Measurements from ENCODE around the gene CFAP97D1. TPM values are rescaled to one million over a fixed set of nuclear protein-coding genes. Genes with fewer than 3 reads are reported as not detected.

CFAP97D1 gene
- total RNA-seq, 2 donors from 2014 or later: not detected

DNA sequence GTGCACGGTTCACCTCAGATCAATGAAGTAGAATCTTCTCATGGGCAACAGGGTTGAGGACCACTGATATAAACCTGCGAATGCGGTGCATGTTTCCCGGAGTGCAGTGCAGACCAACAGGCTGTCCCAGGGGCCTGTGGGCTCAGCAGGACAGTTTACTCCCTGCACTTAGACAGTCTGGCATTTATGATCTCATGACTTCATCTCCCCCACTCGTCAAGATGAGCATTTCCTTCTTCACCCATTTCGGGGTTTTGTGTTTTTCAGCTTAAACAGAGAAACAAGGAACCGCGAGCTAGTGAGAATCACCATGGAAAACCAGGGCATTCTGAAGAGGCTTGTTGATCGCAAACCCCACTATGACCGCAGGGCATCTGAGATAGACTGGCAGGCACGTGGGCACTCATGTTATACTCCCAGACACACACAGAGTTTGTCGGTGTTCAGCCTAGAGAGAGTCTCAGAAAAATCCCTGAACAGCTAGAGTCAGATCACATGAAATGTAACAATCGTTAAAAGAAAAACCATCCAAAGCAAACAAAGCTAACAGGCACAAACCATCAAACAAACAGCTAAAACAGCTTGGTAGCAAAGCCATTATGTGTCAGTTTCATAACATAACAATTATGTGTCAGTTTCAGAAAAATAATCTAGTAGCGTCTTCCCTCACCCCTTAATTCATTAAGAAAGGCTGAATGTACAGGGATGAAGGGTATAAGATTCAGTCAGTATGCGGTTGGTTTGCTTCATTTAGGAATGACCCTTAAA, 2.9 kb downstream of the CFAP97D1 start:
- no peak for DNase-seq
- Mint-ChIP-seq H3K27me3 (ENCODE audit: insufficient read depth) (peaks cover 23% of the 10 kb centered on the region), H3K9me3 (no peaks in the 10 kb centered on the region), H3K4me3 (no peak overlapping the region), H3K4me1 (peaks cover 10% of the 10 kb centered on the region), H3K36me3 (ENCODE audit: low read depth) (no peaks in the 10 kb centered on the region), H3K27ac (no peak overlapping the region)
- Histone ChIP-seq H3K9ac (ENCODE audit: extremely low read depth, low read length, poor library complexity, severe bottlenecking) (no peak overlapping the region), H3K4me1 (ENCODE audit: control insufficient read depth, insufficient read depth, low read length) (no peaks in the 10 kb centered on the region), H3K36me3 (ENCODE audit: control insufficient read depth, insufficient read depth, low read length) (no peaks in the 10 kb centered on the region), H3K27me3 (ENCODE audit: control insufficient read depth, insufficient read depth, low read length, poor library complexity, severe bottlenecking) (peaks cover 4% of the 10 kb centered on the region), H3K9me3 (ENCODE audit: control insufficient read depth, low read length) (no peaks in the 10 kb centered on the region), H3K27ac (ENCODE audit: low read depth, low read length) (no peak overlapping the region), H3K4me3 (ENCODE audit: low read length) (no peak overlapping the region)
- TF ChIP-seq, protein P1, sequence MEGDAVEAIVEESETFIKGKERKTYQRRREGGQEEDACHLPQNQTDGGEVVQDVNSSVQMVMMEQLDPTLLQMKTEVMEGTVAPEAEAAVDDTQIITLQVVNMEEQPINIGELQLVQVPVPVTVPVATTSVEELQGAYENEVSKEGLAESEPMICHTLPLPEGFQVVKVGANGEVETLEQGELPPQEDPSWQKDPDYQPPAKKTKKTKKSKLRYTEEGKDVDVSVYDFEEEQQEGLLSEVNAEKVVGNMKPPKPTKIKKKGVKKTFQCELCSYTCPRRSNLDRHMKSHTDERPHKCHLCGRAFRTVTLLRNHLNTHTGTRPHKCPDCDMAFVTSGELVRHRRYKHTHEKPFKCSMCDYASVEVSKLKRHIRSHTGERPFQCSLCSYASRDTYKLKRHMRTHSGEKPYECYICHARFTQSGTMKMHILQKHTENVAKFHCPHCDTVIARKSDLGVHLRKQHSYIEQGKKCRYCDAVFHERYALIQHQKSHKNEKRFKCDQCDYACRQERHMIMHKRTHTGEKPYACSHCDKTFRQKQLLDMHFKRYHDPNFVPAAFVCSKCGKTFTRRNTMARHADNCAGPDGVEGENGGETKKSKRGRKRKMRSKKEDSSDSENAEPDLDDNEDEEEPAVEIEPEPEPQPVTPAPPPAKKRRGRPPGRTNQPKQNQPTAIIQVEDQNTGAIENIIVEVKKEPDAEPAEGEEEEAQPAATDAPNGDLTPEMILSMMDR (conservative IDR thresholded peaks at IDR 0.05): no peak
- 87 to 92% methylated on average over 11 to 15 of the region's 15 CpGs for WGBS, 2 experiments (ENCODE audit: insufficient coverage in 1 of 2, insufficient read length in 1 of 2)

DNA sequence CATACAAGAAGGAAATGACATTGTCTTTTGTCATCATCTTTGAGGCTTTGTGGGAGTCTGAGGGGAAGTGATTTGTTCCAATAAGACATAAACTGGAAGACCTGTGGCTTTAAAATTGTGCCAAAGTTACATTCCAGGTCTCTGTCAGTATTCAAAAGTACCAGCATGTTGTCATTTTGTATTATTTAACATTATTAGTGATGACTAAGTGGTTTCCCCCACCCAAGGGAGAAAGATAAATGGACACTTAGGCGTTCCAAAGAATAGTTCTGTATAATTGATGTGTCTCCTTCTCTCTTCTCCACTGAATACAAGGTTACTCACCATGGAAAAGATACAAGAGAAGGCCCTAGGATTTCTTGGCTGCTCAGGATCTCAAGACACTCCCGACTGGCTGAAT, 3.8 kb downstream of the CFAP97D1 start:
- H3K9me3 Mint-ChIP-seq: no peaks in the 10 kb centered on the region
- H3K27me3 Mint-ChIP-seq (ENCODE audit: insufficient read depth): peaks cover 23% of the 10 kb centered on the region
- Histone ChIP-seq H3K9ac (ENCODE audit: extremely low read depth, low read length, poor library complexity, severe bottlenecking) (no peak overlapping the region), H3K27me3 (ENCODE audit: control insufficient read depth, insufficient read depth, low read length, poor library complexity, severe bottlenecking) (peaks cover 4% of the 10 kb centered on the region), H3K27ac (ENCODE audit: low read depth, low read length) (no peak overlapping the region), H3K4me3 (ENCODE audit: low read length) (no peak overlapping the region), H3K4me1 (ENCODE audit: control insufficient read depth, insufficient read depth, low read length) (no peaks in the 10 kb centered on the region), H3K36me3 (ENCODE audit: control insufficient read depth, insufficient read depth, low read length) (no peaks in the 10 kb centered on the region), H3K9me3 (ENCODE audit: control insufficient read depth, low read length) (no peaks in the 10 kb centered on the region)
- no peaks in the 10 kb centered on the region for H3K36me3 Mint-ChIP-seq (ENCODE audit: low read depth)
- H3K4me1 Mint-ChIP-seq: peaks cover 10% of the 10 kb centered on the region
- H3K27ac Mint-ChIP-seq: no peak overlapping the region
- no peak for DNase-seq
- H3K4me3 Mint-ChIP-seq: no peak overlapping the region
- TF ChIP-seq, protein P1 (conservative IDR thresholded peaks at IDR 0.05): no peak
- 89 to 100% methylated on average over 1 of the region's 2 CpGs for WGBS, 2 experiments (ENCODE audit: insufficient coverage in 1 of 2, insufficient read length in 1 of 2)

DNA sequence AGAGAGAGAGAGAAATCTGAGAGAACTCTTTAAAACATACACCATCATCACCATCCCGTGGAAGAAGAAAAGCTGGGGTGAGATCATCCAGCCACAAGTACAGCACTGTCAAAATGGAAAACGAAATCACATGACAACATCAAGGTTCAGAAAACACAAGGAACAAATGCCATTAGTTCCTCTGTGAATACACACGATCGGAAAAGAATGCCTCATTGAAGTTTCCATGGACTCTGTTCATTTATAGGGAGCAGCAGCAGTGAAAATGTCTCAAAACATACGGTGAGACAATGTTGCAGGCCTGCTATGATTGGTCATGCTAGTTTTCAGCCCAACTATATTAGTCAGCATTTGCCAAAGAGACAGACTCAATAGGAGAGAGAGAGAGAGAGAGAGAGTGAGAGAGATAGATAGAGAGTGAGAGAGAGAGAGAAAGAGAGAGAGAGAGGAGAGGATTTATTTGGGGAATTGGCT, 4.4 kb downstream of the CFAP97D1 start:
- Mint-ChIP-seq H3K4me1 (peaks cover 5% of the 10 kb centered on the region), H3K27ac (no peak overlapping the region), H3K9me3 (no peaks in the 10 kb centered on the region), H3K27me3 (ENCODE audit: insufficient read depth) (peaks cover 22% of the 10 kb centered on the region), H3K36me3 (ENCODE audit: low read depth) (no peaks in the 10 kb centered on the region), H3K4me3 (no peak overlapping the region)
- Histone ChIP-seq H3K27ac (ENCODE audit: low read depth, low read length) (no peak overlapping the region), H3K9me3 (ENCODE audit: control insufficient read depth, low read length) (no peaks in the 10 kb centered on the region), H3K36me3 (ENCODE audit: control insufficient read depth, insufficient read depth, low read length) (no peaks in the 10 kb centered on the region), H3K4me3 (ENCODE audit: low read length) (no peak overlapping the region), H3K4me1 (ENCODE audit: control insufficient read depth, insufficient read depth, low read length) (no peaks in the 10 kb centered on the region), H3K9ac (ENCODE audit: extremely low read depth, low read length, poor library complexity, severe bottlenecking) (no peak overlapping the region), H3K27me3 (ENCODE audit: control insufficient read depth, insufficient read depth, low read length, poor library complexity, severe bottlenecking) (peaks cover under 1% of the 10 kb centered on the region)
- TF ChIP-seq, protein P1 (conservative IDR thresholded peaks at IDR 0.05): no peak
- WGBS, 2 experiments (ENCODE audit: insufficient coverage in 1 of 2, insufficient read length in 1 of 2): 88 to 90% methylated on average over 5 of the region's 5 CpGs
- DNase-seq: no peak
